ENCODE data around the gene SOX9. TPM values are rescaled to one million over a fixed set of nuclear protein-coding genes. Genes with fewer than 3 reads are reported as not detected.

Gene SOX9
- total RNA-seq, 1 experiment from 2014 or later, result 119 TPM

DNA sequence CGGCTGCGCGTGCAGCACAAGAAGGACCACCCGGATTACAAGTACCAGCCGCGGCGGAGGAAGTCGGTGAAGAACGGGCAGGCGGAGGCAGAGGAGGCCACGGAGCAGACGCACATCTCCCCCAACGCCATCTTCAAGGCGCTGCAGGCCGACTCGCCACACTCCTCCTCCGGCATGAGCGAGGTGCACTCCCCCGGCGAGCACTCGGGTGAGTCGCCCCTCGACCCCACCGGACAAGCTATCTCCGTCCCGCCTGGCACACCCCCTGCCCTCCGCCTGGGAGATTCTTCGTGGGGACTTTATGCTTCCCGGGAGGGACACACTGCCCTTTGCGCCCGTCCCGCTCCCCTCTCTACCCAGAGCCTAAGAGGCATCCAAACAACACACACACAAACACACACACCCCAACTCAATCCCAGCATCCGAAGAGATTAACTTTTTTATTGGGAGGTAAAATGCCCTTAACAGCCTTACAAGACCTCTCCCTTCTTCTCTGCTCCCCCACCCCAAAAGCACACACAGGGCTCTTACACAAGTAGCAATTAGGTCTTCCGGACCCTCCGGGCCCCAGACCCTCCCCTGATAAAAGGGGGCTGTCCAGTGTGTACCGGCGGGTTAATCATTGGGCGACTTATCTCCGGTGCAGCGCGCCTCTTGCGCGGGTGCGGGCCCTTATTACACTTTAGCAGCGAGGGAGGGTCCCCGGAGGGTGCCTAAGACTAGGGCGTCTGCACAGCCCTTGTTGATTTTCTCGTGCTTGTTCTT is 2.1 kb downstream of the SOX9 start:
- peak overlapping the region; percentile 93 for H3K9ac ChIP-seq (ENCODE audit: low read length)
- H3K79me2 ChIP-seq (ENCODE audit: low read length), result peaks cover 51% of the 10 kb centered on the region
- peak overlapping the region; percentile 87 for H3K4me2 ChIP-seq (ENCODE audit: low read length)
- intact Hi-C loops (cut with micrococcal nuclease), result loop anchor here (5.0 to 10.0 kb wide), 2 partner anchors 122 to 299 kb away; no protein-coding TSS in a partner anchor
- H3K4me1 ChIP-seq (ENCODE audit: insufficient read depth, low read length), result peaks cover 53% of the 10 kb centered on the region
- CTCF ChIA-PET, result interaction anchor here (0.5 to 0.7 kb wide), 5 partner anchors 263 to 555 kb away, joined by 4 to 9 read pairs (median 7); no protein-coding TSS in a partner anchor
- DNase-seq (peak; percentile 52), ATAC-seq (no peak)
- H2AFZ ChIP-seq (ENCODE audit: low read length), result no peak overlapping the region
- H4K20me1 ChIP-seq (ENCODE audit: low read length), result peaks cover 44% of the 10 kb centered on the region
- no peaks in the 10 kb centered on the region for H3K9me2 ChIP-seq (replicated peaks; ENCODE audit: low read length)
- TSS peak; percentile 7 for BruUV-seq (replicated peaks)
- peak overlapping the region; percentile 85 for H3K4me3 ChIP-seq (ENCODE audit: low read length)
- TF ChIP-seq EZH2phosphoT487 (IDR thresholded peaks at IDR 0.05; ENCODE audit: borderline replicate concordance, low read length) (no peak), EZH2 (IDR thresholded peaks at IDR 0.05; ENCODE audit: low read length, unreplicated experiment) (no peak)
- TF ChIP-seq, protein P1, sequence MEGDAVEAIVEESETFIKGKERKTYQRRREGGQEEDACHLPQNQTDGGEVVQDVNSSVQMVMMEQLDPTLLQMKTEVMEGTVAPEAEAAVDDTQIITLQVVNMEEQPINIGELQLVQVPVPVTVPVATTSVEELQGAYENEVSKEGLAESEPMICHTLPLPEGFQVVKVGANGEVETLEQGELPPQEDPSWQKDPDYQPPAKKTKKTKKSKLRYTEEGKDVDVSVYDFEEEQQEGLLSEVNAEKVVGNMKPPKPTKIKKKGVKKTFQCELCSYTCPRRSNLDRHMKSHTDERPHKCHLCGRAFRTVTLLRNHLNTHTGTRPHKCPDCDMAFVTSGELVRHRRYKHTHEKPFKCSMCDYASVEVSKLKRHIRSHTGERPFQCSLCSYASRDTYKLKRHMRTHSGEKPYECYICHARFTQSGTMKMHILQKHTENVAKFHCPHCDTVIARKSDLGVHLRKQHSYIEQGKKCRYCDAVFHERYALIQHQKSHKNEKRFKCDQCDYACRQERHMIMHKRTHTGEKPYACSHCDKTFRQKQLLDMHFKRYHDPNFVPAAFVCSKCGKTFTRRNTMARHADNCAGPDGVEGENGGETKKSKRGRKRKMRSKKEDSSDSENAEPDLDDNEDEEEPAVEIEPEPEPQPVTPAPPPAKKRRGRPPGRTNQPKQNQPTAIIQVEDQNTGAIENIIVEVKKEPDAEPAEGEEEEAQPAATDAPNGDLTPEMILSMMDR (conservative IDR thresholded peaks at IDR 0.05; ENCODE audit: low read depth, low read length), result no peak
- peaks cover 25% of the 10 kb centered on the region for H3F3A ChIP-seq (ENCODE audit: low read length, unreplicated experiment)
- peak overlapping the region; percentile 16 for H3K27ac ChIP-seq (ENCODE audit: low read length)
- H3K27me3 ChIP-seq (ENCODE audit: low read length), result no peaks in the 10 kb centered on the region
- H3K36me3 ChIP-seq (ENCODE audit: low read depth, low read length), result peaks cover 33% of the 10 kb centered on the region
- no peaks in the 10 kb centered on the region for H3K9me3 ChIP-seq (ENCODE audit: low read length)
- POLR2A ChIA-PET (ENCODE audit: unreplicated experiment), result interaction anchor here (0.8 kb wide), 1 partner anchor 710 kb away, joined by 31 read pairs; no protein-coding TSS in a partner anchor

DNA sequence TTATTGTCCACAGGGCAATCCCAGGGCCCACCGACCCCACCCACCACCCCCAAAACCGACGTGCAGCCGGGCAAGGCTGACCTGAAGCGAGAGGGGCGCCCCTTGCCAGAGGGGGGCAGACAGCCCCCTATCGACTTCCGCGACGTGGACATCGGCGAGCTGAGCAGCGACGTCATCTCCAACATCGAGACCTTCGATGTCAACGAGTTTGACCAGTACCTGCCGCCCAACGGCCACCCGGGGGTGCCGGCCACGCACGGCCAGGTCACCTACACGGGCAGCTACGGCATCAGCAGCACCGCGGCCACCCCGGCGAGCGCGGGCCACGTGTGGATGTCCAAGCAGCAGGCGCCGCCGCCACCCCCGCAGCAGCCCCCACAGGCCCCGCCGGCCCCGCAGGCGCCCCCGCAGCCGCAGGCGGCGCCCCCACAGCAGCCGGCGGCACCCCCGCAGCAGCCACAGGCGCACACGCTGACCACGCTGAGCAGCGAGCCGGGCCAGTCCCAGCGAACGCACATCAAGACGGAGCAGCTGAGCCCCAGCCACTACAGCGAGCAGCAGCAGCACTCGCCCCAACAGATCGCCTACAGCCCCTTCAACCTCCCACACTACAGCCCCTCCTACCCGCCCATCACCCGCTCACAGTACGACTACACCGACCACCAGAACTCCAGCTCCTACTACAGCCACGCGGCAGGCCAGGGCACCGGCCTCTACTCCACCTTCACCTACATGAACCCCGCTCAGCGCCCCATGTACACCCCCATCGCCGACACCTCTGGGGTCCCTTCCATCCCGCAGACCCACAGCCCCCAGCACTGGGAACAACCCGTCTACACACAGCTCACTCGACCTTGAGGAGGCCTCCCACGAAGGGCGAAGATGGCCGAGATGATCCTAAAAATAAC is 3.0 kb downstream of the SOX9 start:
- peak overlapping the region; percentile 87 for H3K4me2 ChIP-seq (ENCODE audit: low read length)

More for the DNA sequence above, 3.0 kb downstream of the SOX9 start:
- DNase-seq (no peak), ATAC-seq (no peak)
- ChIA-PET CTCF (no interaction called here), POLR2A (ENCODE audit: unreplicated experiment) (interaction anchor here (0.6 kb wide), 1 partner anchor 268 kb away, joined by 3 read pairs; no protein-coding TSS in a partner anchor)
- TF ChIP-seq, protein P1 (conservative IDR thresholded peaks at IDR 0.05; ENCODE audit: low read depth, low read length), result no peak
- TF ChIP-seq EZH2 (IDR thresholded peaks at IDR 0.05; ENCODE audit: low read length, unreplicated experiment), result no peak
- no peak for TF ChIP-seq EZH2phosphoT487 (IDR thresholded peaks at IDR 0.05; ENCODE audit: borderline replicate concordance, low read length)
- Histone ChIP-seq H3K4me3 (ENCODE audit: low read length) (peak overlapping the region; percentile 85), H3K9me3 (ENCODE audit: low read length) (no peaks in the 10 kb centered on the region), H3K36me3 (ENCODE audit: low read depth, low read length) (peaks cover 33% of the 10 kb centered on the region), H3K79me2 (ENCODE audit: low read length) (peaks cover 51% of the 10 kb centered on the region), H3K9me2 (replicated peaks; ENCODE audit: low read length) (no peaks in the 10 kb centered on the region), H3K9ac (ENCODE audit: low read length) (peak overlapping the region; percentile 93), H3K4me1 (ENCODE audit: insufficient read depth, low read length) (peaks cover 48% of the 10 kb centered on the region), H3K27me3 (ENCODE audit: low read length) (no peaks in the 10 kb centered on the region), H2AFZ (ENCODE audit: low read length) (no peak overlapping the region), H3K27ac (ENCODE audit: low read length) (peak overlapping the region; percentile 66), H4K20me1 (ENCODE audit: low read length) (peaks cover 44% of the 10 kb centered on the region), H3F3A (ENCODE audit: low read length, unreplicated experiment) (peaks cover 25% of the 10 kb centered on the region)
- intact Hi-C loops (cut with micrococcal nuclease), result loop anchor here (5.0 to 10.0 kb wide), 2 partner anchors 121 to 299 kb away; no protein-coding TSS in a partner anchor
- BruUV-seq (replicated peaks), result no TSS peak

Data from PC-3 (cell line).